BE2C (cell line): Measurements from ENCODE around the gene GTF2I.
"Not testable (repeated sequence)": the region's sequence is repeated elsewhere in the genome, so short reads cannot be mapped to it uniquely, and the experiment has no call there.

Experiments used
- DNase-seq: peaks from one replicate; pipeline ENCODE4 v3.0.0-alpha.2; 2020
- H3K27me3 ChIP-seq: fragments of 250-450 bp; sonication (Bioruptor Pico); 2 replicates; pipeline ENCODE4 v1.5.1; 2020; ENCODE audit warnings: mild to moderate bottlenecking
- H3K36me3 ChIP-seq: fragments of 250-450 bp; sonication (Bioruptor Pico); 2 replicates; pipeline ENCODE4 v1.5.1; 2020; ENCODE audit warnings: mild to moderate bottlenecking
- H3K4me1 ChIP-seq: fragments of 250-450 bp; sonication (Bioruptor Pico); 2 replicates; pipeline ENCODE4 v1.5.1; 2020
- H3K4me3 ChIP-seq: 2 replicates; pipeline ENCODE4 v1.5.1; 2011; ENCODE audit warnings: low read depth, low read length
- H3K9me3 ChIP-seq: fragments of 250-450 bp; sonication (Bioruptor Pico); 2 replicates; pipeline ENCODE4 v1.5.1; 2020
- CTCF ChIP-seq: IDR thresholded peaks from 2 replicates; pipeline ENCODE4 v1.5.1; 2012; ENCODE audit warnings: mild to moderate bottlenecking, low read depth, low read length

The GTF2I gene

GRCh38 chr7:74683799-74684198 is 26.3 kb downstream of the GTF2I start:
- no peaks in the 10 kb centered on the region for H3K9me3 ChIP-seq
- no peaks in the 10 kb centered on the region for H3K4me1 ChIP-seq
- no peak overlapping the region for H3K4me3 ChIP-seq
- H3K27me3 ChIP-seq: no peaks in the 10 kb centered on the region
- peaks cover 43% of the 10 kb centered on the region for H3K36me3 ChIP-seq
- TF ChIP-seq CTCF: no peak
- no peak for DNase-seq

- H3K9me3 ChIP-seq: no peaks in the 10 kb centered on the region
- H3K4me1 ChIP-seq: no peaks in the 10 kb centered on the region
- H3K27me3 ChIP-seq: no peaks in the 10 kb centered on the region
- no peak overlapping the region for H3K4me3 ChIP-seq
- no peak for TF ChIP-seq CTCF
- H3K36me3 ChIP-seq: peaks cover 41% of the 10 kb centered on the region
- no peak for DNase-seq
Measured at GRCh38 chr7:74684473-74684872, 27.0 kb downstream of the GTF2I start.

GRCh38 chr7:74684921-74685320 is 27.4 kb downstream of the GTF2I start:
- H3K27me3 ChIP-seq: no peaks in the 10 kb centered on the region
- TF ChIP-seq CTCF: no peak
- H3K9me3 ChIP-seq: no peaks in the 10 kb centered on the region
- H3K4me3 ChIP-seq: no peak overlapping the region
- no peaks in the 10 kb centered on the region for H3K4me1 ChIP-seq
- peaks cover 43% of the 10 kb centered on the region for H3K36me3 ChIP-seq
- no peak for DNase-seq

- Histone ChIP-seq H3K4me1 (no peaks in the 10 kb centered on the region), H3K4me3 (no peak overlapping the region), H3K9me3 (no peaks in the 10 kb centered on the region), H3K36me3 (peaks cover 75% of the 10 kb centered on the region), H3K27me3 (no peaks in the 10 kb centered on the region)
- DNase-seq: no peak
- no peak for TF ChIP-seq CTCF
Measured at GRCh38 chr7:74690474-74690873, 33.0 kb downstream of the GTF2I start.

GRCh38 chr7:74704419-74704818 is 46.9 kb downstream of the GTF2I start:
- H3K36me3 ChIP-seq: peaks cover 88% of the 10 kb centered on the region
- H3K9me3 ChIP-seq, H3K4me3 ChIP-seq, H3K27me3 ChIP-seq, H3K4me1 ChIP-seq, DNase-seq: not testable (repeated sequence)

GRCh38 chr7:74707238-74707637 is 49.7 kb downstream of the GTF2I start:
- Histone ChIP-seq H3K36me3 (peaks cover 87% of the 10 kb centered on the region), H3K9me3 (no peaks in the 10 kb centered on the region), H3K4me3 (no peak overlapping the region), H3K4me1 (no peaks in the 10 kb centered on the region), H3K27me3 (no peaks in the 10 kb centered on the region)
- DNase-seq: no peak
- TF ChIP-seq CTCF: no peak

GRCh38 chr7:74708569-74709275 is 51.2 kb downstream of the GTF2I start:
- no peak overlapping the region for H3K4me3 ChIP-seq
- H3K9me3 ChIP-seq: no peaks in the 10 kb centered on the region
- H3K4me1 ChIP-seq: no peaks in the 10 kb centered on the region
- H3K27me3 ChIP-seq: no peaks in the 10 kb centered on the region
- no peak for DNase-seq
- peaks cover 92% of the 10 kb centered on the region for H3K36me3 ChIP-seq
- TF ChIP-seq CTCF: no peak
